GM19025 (cell line): ENCODE results near the gene GRIN1.
"Not testable (repeated sequence)": the region's sequence is repeated elsewhere in the genome, so short reads cannot be mapped to it uniquely, and the experiment has no call there.

ENCODE experiments used
- ATAC-seq: cut with Tn5 transposase; IDR thresholded peaks from one replicate; pipeline ENCODE4 v1.9.1; 2021; ENCODE audit warnings: mild to moderate bottlenecking, low read depth, moderate library complexity; ENCODE audit not compliant: unreplicated experiment

The GRIN1 gene

GRCh38 chr9:137127301-137128157 is 11.4 kb upstream of the GRIN1 start:
- no peak for ATAC-seq

DNA sequence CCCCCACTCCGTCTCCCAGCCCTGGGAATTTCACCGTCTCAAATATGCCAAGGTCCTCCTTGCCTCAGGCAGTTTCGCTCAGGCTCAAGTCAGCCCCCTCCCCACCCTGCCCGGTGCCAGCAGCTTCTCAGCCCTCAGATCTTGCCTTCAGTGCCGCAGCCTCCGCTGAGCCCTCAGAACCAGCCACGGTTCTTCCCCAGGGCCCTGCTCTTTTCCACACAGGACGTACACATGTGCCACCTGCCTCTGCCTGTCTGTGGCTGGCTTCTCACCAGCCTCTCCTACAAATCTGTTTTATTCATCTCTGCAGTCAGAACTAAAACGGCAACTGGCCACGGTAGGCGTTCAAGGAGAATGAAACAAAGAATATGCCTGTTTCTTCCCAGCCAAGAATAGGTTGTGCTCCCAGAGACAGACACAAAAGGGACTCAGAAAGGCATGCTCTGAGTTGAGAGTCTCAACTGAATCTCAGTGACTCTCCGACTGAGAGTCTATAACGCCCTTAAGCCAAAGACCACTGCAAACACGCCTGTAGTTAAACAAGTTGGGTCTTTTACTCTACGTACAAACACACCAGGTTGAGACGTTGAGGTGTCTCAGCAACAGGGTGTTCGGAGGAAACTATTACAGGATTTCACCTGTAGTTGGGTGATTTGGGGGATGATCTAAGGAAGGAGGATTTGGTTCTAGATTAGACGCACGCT is 10.6 kb upstream of the GRIN1 start:
- no peak for ATAC-seq

DNA sequence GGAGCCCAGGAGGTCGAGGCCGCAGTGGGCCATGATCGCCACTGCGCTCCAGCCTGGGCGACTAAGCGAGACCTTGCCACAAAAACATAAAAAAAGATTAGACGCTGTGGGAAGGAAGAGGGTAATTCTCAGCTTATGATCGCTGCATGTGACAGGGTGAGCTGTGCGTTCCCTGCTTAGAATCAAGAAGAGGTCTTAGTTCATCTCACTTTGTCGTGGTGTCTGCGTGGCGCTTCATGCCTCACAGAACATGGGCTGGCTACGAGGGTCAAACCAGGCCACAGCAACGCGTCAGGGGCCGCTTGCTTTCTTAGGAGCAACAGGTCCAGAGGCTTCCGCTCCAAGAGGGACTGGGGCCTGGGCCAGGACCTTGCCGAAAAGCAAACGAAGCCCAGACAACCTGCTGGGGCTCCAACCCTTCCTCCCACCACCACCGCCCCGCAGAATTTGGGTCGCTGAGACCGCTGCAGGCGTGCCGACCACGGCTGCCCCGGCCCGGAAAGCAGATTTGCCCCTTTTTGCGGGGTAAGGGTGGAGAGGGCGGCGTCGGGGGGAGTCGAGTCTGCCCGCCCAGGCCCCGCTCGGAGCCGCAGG is 10.0 kb upstream of the GRIN1 start:
- ATAC-seq = no peak

DNA sequence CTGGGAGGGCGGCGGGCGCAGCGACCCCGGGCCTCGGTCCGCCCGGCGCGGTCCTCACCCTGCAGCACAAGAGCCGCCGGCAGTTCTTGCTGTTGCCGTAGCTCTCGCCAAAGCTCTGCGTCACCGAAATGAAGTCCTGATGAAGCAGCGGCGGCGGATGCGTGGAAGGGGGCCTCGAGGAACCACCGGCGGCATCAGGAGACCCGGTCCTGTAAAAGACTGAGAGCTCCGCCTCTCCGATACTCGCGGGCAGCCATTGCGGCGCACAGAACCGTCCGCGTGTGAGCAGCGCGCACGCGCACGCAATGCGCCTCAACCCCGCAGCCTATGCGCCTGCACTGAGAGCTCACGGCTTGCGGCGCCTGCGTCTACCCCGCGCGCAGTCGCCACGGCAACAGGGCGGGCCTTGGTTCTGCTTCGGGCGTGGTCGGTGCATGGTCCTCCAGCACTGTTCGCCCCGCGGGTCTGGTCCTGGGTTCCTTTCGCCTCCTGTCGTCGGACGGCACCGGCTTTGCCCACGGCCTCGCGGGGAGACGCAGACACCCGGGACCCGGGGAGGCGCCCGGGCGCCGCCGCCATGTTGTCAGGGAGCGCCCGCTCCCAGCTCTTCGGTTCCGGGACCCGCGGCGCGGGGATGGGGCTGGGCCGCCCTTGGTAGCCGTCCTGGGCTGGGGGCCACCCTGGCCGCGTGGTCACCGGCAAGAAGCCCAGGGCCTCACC is 9.3 kb upstream of the GRIN1 start:
- peak; percentile 87 for ATAC-seq

- peak; percentile 12 for ATAC-seq
These were observed 8.7 kb upstream of the GRIN1 start for GRCh38 chr9:137130176-137130755.

DNA sequence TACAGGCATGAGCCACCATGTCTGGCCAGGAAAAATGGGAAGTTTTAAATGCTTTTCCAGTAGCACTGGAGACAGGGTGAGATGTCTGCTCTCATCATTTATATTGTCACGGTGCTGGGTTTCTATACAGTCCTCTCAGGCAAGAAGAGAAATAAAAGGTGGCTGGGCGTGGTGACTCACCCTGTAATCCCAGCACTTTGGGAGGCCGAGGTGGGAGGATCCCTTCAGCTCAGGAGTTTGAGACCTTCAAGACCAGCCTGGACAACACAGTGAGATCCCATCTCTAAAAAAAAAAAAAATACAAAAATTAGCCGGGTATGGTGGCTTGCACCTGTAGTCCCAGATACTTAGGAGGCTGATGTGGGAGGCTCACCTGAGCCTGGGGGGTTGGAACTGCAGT is 4.8 kb upstream of the GRIN1 start:
- ATAC-seq = no peak

DNA sequence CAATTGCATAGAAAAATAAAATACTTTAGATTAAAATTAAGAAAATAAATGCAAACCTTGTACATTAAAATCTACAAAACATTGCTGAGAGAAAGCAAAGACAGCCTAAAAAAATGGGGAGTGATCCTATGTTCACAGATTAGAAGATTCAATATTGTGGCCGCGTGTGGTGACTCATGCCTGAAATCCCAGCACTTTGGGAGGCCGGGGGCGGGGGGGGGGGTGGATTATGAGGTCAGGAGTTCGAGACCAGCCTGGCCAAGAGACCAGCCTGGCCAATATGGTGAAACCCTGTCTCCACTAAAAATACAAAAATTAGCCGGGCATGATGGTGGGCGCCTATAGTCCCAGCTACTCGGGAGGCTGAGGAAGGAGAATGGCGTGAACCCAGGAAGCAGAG is 3.8 kb upstream of the GRIN1 start:
- not testable (repeated sequence) for ATAC-seq

DNA sequence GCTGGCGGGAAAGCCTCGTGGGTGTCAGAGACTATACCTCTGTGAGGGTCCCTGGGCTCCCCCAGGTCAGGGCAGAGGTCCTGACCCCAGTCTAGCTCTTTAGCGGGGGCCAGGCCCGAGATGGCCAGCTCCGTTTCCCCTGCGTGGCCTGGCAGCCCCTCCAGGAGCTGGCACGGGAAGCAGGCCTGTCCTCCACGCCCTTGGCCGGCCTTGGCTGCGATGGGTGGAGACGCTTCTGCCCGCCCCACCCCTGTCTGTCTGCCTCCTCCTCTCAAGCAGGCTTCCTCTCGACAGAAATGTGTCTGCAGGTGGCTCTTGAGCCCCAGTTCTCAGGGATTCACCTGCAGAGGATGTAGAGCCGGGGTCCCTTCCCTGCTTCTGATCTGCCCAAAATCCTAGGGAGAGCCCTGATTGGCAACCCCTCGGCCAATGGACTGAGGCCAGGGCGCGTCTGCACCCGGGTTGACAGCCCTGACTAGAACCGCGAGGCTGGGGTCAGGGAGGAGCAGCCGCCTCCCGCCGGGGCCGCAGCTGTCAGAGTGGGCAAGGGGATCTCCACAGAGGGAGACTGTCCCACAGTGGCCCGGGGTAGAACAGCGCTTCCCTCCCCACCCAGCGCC is 2.6 kb upstream of the GRIN1 start:
- ATAC-seq = no peak

GRCh38 chr9:137136881-137137607 is 1.9 kb upstream of the GRIN1 start:
- ATAC-seq = no peak

DNA sequence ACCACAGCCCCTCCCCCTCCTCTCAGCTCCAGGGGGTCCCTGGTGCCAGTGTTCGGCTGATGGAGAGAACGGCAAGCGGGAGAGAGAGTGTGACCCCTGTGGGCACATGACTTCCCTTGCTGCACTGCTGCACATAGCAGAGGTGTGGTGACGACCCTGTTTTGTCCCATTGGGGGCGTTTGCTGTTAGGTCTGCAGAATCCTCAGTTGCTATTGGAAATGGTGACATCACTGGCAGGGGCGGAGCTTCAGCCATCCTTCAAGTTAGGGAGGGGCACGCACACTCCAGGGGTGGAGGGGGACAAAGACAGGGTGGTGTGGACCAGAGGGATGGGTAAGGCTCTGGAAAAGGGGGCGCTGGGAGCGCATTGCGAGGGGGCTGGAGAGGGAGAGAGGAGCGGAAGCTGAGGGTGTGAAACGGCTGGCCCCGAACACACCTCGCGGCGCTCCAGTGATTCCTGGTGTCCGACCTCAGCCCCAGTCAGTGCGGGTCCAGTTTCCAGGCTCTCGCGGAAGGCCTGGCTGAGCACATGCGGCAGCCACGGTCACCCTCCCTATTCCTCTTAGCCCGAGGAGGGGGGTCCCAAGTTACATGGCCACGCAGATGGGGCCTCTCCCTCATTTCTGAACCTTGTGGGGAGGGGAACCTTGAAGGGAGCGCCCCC is 764 bp upstream of the GRIN1 start:
- ATAC-seq = no peak

DNA sequence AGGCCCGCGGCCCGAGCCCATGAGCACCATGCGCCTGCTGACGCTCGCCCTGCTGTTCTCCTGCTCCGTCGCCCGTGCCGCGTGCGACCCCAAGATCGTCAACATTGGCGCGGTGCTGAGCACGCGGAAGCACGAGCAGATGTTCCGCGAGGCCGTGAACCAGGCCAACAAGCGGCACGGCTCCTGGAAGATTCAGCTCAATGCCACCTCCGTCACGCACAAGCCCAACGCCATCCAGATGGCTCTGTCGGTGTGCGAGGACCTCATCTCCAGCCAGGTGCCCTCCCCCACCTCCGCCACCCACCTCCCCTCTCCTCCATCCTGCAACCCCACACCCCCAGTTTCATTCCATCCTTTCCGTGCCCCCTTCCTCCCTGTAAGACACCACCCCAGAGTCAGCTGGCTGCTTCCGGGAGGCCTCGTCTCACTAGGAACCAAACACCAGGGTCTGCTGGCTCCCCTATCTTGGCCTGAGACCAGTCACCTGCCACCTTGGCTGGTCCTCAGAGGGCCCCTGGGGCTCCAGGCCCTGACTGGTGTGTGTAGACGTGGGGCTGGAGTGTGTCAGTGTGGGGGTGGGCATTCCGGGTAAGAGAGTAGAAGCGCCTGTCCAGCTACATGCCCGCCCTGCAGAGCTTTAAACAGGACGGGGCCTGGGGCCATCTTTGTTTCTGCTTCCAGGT is 655 bp downstream of the GRIN1 start:
- ATAC-seq = no peak

DNA sequence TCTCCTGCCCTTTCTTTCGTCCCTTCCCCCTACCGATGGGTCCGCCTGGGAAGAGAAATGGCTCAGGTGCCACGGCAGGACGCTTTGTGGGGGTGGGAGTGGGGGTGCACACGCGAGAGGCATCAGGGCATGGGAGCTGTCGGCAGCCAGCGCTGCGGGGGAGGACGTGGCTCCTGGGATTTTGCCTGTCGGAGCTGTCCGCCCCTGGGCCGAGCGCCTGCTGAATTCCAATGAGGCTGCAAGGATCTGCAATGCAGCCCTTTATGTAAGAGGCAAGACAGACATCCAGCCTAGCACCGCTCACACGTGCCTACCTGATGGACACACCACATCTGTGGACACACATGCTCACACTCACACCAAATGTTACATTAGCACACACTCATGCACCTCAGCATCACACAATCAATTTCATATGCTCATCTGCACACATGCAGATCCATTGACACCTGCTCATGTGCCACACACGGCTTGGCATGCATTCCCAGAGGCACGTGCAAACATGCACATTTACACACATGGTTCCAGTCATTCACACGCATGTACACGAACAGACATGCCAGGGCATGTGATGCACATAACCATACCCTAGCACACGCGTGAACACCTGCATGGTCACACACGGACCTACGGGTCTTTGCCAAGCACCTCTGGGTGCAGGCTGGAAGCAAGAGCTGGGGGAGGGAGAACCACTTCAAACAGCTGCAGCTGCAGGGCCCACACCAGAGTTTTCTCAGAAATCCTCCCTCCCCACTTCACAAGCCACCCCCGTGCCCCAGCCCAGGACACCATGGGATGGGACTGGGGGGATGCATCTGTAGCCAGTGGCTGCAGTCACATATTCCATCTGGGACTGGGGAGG is 1.4 kb downstream of the GRIN1 start:
- no peak for ATAC-seq

GRCh38 chr9:137141050-137141810 is 2.3 kb downstream of the GRIN1 start:
- no peak for ATAC-seq

DNA sequence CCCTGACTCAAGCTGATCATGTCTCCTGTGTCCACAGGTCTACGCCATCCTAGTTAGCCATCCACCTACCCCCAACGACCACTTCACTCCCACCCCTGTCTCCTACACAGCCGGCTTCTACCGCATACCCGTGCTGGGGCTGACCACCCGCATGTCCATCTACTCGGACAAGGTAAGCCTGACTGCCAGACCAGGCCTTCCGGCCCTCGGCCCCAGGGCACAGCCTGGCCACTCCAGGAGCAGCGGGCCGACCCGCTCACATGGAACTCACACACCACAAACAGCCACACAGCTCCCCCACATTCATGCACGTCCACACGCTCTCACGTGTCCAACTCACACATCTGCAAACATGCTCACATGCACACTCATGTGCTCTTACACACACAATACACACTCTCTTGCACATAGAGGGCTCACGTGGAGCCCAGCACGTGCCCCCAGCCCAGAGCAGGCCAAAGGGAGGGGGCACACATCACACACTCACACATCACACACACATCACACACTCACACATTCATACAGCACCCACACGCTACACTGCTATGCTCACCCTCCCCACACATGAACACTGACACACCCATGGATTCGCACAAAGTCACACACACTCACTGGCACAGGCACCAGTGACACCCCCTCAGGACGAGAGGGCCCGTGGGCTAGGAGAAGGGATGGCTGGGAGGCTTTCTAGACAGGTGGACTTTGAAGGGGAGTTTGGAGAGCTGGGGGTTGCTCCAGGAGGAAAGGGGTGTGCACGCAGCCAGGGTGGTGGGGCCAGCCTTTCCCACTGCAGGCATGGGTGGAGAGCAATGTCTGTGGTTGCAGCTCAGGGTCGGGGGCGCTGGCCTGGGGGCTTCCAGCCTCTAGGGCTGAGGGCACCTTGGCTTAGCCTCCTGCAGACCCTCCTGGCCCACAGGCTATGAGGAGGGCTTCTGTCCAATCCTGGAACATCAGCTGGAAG is 3.3 kb downstream of the GRIN1 start:
- ATAC-seq = no peak

DNA sequence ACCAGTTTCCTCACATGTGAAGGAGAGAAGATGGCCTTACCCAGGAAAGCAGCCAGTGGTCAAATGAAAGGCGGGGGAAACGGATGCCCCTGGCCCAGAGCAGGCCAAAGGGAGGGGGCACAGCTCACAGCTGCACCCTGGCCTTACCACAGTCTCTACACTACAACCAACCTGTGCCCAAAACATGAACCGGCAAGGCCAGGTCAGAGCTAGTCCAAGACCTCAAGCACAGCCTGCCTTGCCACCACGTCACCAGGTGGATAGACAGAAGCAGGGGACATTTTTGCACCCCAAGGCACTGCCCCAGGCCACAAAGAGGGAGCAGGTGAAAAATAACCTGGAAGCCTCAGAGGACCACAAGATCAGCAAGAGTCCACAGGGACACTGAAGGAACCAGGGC is 4.5 kb downstream of the GRIN1 start:
- ATAC-seq = no peak
